ENCODE results near the gene FZD7.

Gene FZD7

GRCh38 chr2:202014759-202015211, 18.9 kb upstream of the FZD7 start:
- DNase-seq: no peak

DNA sequence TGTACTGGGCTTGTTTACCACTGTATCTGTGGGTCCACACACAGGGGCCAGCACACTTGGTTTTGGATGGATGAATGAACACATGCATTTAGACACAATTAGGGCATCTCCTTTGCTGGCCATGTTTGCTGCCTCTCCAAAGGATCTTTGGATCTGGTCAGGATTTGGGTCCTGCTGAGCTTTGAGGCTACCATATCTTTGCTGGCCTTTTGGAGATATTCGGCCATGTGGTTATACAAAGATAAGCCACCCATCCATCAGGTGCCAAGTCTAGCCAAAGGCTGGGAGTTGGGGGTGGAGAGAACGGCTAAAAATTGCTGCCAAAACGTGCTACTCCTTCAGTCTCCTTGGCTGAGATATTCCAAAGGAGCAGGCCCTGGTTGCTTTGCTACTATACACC, 18.2 kb upstream of the FZD7 start:
- DNase-seq: no peak

DNA sequence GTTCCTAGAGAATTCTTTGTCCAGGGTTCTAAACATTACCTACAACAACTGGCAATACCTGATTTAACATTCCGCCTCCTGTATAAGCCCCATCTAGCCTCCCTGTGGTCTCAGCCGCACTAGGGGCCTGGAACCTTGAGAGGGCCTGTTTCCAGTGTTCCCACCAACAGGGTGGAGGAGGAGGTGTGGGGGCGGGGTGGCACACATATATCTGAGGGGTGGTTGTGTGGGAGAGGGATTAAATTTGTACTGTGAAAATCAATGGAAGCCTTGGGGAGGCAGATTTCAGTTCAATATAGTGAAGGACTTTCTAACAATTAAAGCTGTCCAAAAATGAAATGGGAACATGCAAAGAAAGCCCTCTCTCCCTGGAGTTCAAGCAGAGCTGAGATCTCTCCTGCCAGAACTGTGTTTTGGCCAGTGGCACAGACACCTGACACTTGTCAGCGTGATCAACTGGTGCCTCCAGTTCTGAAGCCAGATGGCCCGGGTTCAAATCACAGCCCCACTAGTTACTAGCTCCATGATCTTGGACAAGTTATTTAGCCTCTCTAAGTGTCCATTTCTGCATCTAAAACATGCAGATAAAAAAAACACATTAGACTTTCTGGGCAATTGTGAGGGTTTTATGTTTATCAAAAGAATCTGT, 17.0 kb upstream of the FZD7 start:
- DNase-seq: no peak

DNA sequence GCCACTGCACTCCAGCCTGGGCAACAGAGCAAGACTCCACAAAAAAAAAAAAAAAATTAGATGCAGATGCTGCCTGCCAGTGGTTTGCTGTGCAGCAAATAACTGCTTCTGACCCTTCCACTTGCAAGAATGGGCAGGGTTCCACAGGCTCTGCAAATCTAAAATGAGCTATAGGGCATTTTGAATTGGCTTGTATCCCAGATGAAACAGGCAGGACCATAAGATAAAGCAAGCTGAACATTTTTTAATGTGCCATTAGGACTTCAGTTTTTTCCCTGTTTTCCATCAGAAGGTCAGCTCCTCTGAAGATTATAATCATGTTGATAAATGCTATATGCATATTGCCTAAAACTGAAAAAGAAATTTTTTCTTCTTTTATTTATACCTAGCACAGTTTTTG, 15.7 kb upstream of the FZD7 start:
- DNase-seq: no peak

GRCh38 chr2:202018950-202019349, 14.7 kb upstream of the FZD7 start:
- no peak for DNase-seq

GRCh38 chr2:202019689-202020450, 13.8 kb upstream of the FZD7 start:
- DNase-seq: no peak

- DNase-seq: no peak
These were observed 10.9 kb upstream of the FZD7 start for GRCh38 chr2:202022755-202023154.

GRCh38 chr2:202023198-202023903, 10.3 kb upstream of the FZD7 start:
- peak in 1 of 2 experiments; percentile 35 for DNase-seq

DNA sequence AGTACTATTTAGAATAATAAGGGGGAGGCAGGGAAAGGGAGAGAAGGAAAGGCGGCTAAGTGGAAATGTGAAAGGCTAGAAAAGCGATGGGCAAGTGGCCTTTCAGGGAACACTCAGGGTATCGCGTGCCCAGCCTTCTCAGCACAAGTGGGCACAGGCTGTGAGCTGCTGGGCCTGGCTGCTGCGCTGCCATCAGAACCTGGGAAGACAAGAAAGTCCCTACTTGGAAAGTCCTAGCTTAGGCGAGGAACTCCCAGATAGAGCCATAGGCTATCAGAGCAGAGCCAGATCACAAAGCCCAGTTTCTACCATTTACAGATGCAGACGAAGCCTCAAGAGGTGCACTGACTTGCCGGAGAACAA, 9.8 kb upstream of the FZD7 start:
- DNase-seq: no peak

DNA sequence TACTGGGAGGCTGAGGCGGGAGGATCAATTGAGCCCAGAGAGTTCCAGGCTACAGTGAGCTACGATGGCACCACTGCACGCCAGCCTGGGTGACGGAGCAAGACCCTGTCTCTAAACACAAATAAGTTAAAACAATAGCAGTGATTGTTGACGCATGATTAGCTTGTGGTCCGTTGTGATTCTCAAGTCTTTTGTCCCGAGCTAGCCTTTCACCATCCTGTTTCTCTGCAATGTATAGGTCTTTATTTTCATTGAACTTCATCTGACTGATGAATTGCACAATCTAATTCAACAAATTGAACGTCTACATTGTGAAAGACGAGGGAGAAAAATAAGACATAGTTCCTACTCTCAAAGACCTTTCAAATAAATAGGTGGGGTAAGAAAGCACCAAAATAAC, 8.8 kb upstream of the FZD7 start:
- no peak for DNase-seq

GRCh38 chr2:202025816-202026215, 7.8 kb upstream of the FZD7 start:
- DNase-seq: no peak

GRCh38 chr2:202026507-202026906, 7.1 kb upstream of the FZD7 start:
- no peak for DNase-seq

- no peak for DNase-seq
These were observed 3.0 kb upstream of the FZD7 start for GRCh38 chr2:202030691-202031090.

- no peak for DNase-seq
These were observed 2.3 kb upstream of the FZD7 start for GRCh38 chr2:202031246-202031951.

GRCh38 chr2:202032846-202033316, 774 bp upstream of the FZD7 start:
- no peak for DNase-seq

GRCh38 chr2:202034249-202035088, 814 bp downstream of the FZD7 start:
- no peak for DNase-seq

GRCh38 chr2:202035089-202035940, 1.7 kb downstream of the FZD7 start:
- no peak for DNase-seq

DNA sequence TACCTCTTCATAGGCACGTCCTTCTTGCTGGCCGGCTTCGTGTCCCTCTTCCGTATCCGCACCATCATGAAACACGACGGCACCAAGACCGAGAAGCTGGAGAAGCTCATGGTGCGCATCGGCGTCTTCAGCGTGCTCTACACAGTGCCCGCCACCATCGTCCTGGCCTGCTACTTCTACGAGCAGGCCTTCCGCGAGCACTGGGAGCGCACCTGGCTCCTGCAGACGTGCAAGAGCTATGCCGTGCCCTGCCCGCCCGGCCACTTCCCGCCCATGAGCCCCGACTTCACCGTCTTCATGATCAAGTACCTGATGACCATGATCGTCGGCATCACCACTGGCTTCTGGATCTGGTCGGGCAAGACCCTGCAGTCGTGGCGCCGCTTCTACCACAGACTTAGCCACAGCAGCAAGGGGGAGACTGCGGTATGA, 2.3 kb downstream of the FZD7 start:
- no peak for DNase-seq

DNA sequence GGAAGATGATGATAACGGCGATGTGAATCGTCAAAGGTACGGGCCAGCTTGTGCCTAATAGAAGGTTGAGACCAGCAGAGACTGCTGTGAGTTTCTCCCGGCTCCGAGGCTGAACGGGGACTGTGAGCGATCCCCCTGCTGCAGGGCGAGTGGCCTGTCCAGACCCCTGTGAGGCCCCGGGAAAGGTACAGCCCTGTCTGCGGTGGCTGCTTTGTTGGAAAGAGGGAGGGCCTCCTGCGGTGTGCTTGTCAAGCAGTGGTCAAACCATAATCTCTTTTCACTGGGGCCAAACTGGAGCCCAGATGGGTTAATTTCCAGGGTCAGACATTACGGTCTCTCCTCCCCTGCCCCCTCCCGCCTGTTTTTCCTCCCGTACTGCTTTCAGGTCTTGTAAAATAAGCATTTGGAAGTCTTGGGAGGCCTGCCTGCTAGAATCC, 3.0 kb downstream of the FZD7 start:
- no peak for DNase-seq

DNA sequence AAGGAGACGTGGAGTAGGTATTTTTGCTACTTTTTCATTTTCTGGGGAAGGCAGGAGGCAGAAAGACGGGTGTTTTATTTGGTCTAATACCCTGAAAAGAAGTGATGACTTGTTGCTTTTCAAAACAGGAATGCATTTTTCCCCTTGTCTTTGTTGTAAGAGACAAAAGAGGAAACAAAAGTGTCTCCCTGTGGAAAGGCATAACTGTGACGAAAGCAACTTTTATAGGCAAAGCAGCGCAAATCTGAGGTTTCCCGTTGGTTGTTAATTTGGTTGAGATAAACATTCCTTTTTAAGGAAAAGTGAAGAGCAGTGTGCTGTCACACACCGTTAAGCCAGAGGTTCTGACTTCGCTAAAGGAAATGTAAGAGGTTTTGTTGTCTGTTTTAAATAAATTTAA, 3.4 kb downstream of the FZD7 start:
- DNase-seq: no peak

Measured in NCI-H187 (cell line).